Mesendoderm (in vitro differentiated cells): Measurements from ENCODE around the gene MRM2.

Experiments
- DNase-seq: peaks from one replicate; pipeline ENCODE4 v3.0.0; 2013
- H2AK5ac ChIP-seq: 2 replicates; pipeline ENCODE4 v1.6.1; 2013; ENCODE audit warnings: low read length, inconsistent platforms
- H2BK120ac ChIP-seq: 2 replicates; pipeline ENCODE4 v1.6.1; 2013; ENCODE audit warnings: low read depth, mild to moderate bottlenecking, low read length, moderate library complexity, mixed read lengths
- H2BK15ac ChIP-seq: replicated peaks from 2 replicates; pipeline ENCODE4 v1.6.1; 2013; ENCODE audit warnings: low read depth, mild to moderate bottlenecking, moderate library complexity
- H2BK5ac ChIP-seq: 2 replicates; pipeline ENCODE4 v1.6.1; 2013; ENCODE audit warnings: low read length, inconsistent platforms
- H3K18ac ChIP-seq: 2 replicates; pipeline ENCODE4 v1.6.1; 2013; ENCODE audit warnings: mild to moderate bottlenecking, low read length, mixed read lengths
- H3K23ac ChIP-seq: one replicate; pipeline ENCODE4 v1.6.1; 2013; ENCODE audit warnings: low read length
- H3K27ac ChIP-seq: 2 replicates; pipeline ENCODE4 v1.5.1; 2013; ENCODE audit warnings: low read depth, mild to moderate bottlenecking, inconsistent platforms, low read length, moderate library complexity
- H3K27me3 ChIP-seq: 2 replicates; pipeline ENCODE4 v1.6.1; 2013; ENCODE audit warnings: low read length, control low read depth, mild to moderate bottlenecking, inconsistent platforms; ENCODE audit not compliant: insufficient read depth, poor library complexity
- H3K36me3 ChIP-seq: 2 replicates; pipeline ENCODE4 v1.6.1; 2013; ENCODE audit warnings: low read length, inconsistent platforms; ENCODE audit not compliant: control insufficient read depth, insufficient read depth
- H3K4ac ChIP-seq: one replicate; pipeline ENCODE4 v1.6.1; 2013; ENCODE audit warnings: low read depth, mild to moderate bottlenecking, low read length, moderate library complexity
- H3K4me1 ChIP-seq: 2 replicates; pipeline ENCODE4 v1.6.1; 2013; ENCODE audit warnings: low read depth, low read length, inconsistent platforms; ENCODE audit not compliant: control insufficient read depth
- H3K4me2 ChIP-seq: 2 replicates; pipeline ENCODE4 v1.6.1; 2013; ENCODE audit warnings: low read length
- H3K4me3 ChIP-seq: 2 replicates; pipeline ENCODE4 v1.5.1; 2013; ENCODE audit warnings: mild to moderate bottlenecking, low read length
- H3K56ac ChIP-seq: one replicate; pipeline ENCODE4 v1.6.1; 2013; ENCODE audit warnings: low read length
- H3K79me1 ChIP-seq: 2 replicates; pipeline ENCODE4 v1.6.1; 2013; ENCODE audit warnings: low read length, inconsistent platforms
- H3K79me2 ChIP-seq: 2 replicates; pipeline ENCODE4 v1.6.1; 2013; ENCODE audit warnings: mild to moderate bottlenecking, low read length; ENCODE audit not compliant: control insufficient read depth, insufficient read depth
- H3K9ac ChIP-seq: 2 replicates; pipeline ENCODE4 v1.6.1; 2013; ENCODE audit warnings: low read length, inconsistent platforms
- H4K5ac ChIP-seq: one replicate; pipeline ENCODE4 v1.6.1; 2013; ENCODE audit warnings: low read length
- H4K8ac ChIP-seq: one replicate; pipeline ENCODE4 v1.6.1; 2013; ENCODE audit warnings: low read depth, mild to moderate bottlenecking, control low read depth, low read length, moderate library complexity
- WGBS: extraction: QIAGEN DNeasy Blood & Tissue Kit; methylation state at CpG from one replicate; pipeline ENCODE4 v1.1.7; 2013; ENCODE audit warnings: low lambda C conversion rate, missing lambda C conversion rate; ENCODE audit not compliant: insufficient coverage; ENCODE audit errors: extremely low coverage; 5-methylcytosine and 5-hydroxymethylcytosine counted together

The MRM2 gene

GRCh38 chr7:2217716-2218443 lies 24.1 kb downstream of the MRM2 start:
- no peaks in the 10 kb centered on the region for H3K4me1 ChIP-seq
- H3K79me1 ChIP-seq = peaks cover 6% of the 10 kb centered on the region
- peaks cover 21% of the 10 kb centered on the region for H3K36me3 ChIP-seq
- H3K18ac ChIP-seq = no peak overlapping the region
- H2BK15ac ChIP-seq = no peak overlapping the region
- H3K79me2 ChIP-seq = peaks cover 6% of the 10 kb centered on the region
- H3K4ac ChIP-seq = no peak overlapping the region
- H3K27ac ChIP-seq = no peak overlapping the region
- H3K9ac ChIP-seq = no peak overlapping the region
- H2AK5ac ChIP-seq = no peak overlapping the region
- no CpG with 5 or more reads among the region's 19 CpGs for WGBS
- H3K56ac ChIP-seq = no peak overlapping the region
- no peak overlapping the region for H3K4me3 ChIP-seq
- no peak overlapping the region for H2BK120ac ChIP-seq
- no peaks in the 10 kb centered on the region for H3K27me3 ChIP-seq
- no peak overlapping the region for H3K23ac ChIP-seq
- H4K8ac ChIP-seq = no peak overlapping the region
- DNase-seq = no peak
- H3K4me2 ChIP-seq = no peak overlapping the region
- H4K5ac ChIP-seq = no peak overlapping the region
- H2BK5ac ChIP-seq = no peak overlapping the region

GRCh38 chr7:2217206-2217605 lies 24.8 kb downstream of the MRM2 start:
- H3K79me2 ChIP-seq = peaks cover 6% of the 10 kb centered on the region
- no peak overlapping the region for H2BK5ac ChIP-seq
- no peak overlapping the region for H3K4me2 ChIP-seq
- no peak overlapping the region for H2BK15ac ChIP-seq
- H3K23ac ChIP-seq = no peak overlapping the region
- H4K8ac ChIP-seq = no peak overlapping the region
- H3K4me1 ChIP-seq = no peaks in the 10 kb centered on the region
- peaks cover 17% of the 10 kb centered on the region for H3K36me3 ChIP-seq
- H3K4ac ChIP-seq = no peak overlapping the region
- H3K27me3 ChIP-seq = no peaks in the 10 kb centered on the region
- no peak overlapping the region for H2BK120ac ChIP-seq
- DNase-seq = no peak
- H2AK5ac ChIP-seq = no peak overlapping the region
- no peak overlapping the region for H3K18ac ChIP-seq
- no peak overlapping the region for H3K27ac ChIP-seq
- no peak overlapping the region for H3K9ac ChIP-seq
- no CpG with 5 or more reads among the region's 10 CpGs for WGBS
- H3K56ac ChIP-seq = no peak overlapping the region
- no peak overlapping the region for H3K4me3 ChIP-seq
- H3K79me1 ChIP-seq = peaks cover 6% of the 10 kb centered on the region
- H4K5ac ChIP-seq = no peak overlapping the region

- Histone ChIP-seq H3K27ac (no peak overlapping the region), H3K56ac (no peak overlapping the region), H2AK5ac (no peak overlapping the region), H2BK120ac (no peak overlapping the region), H3K4ac (no peak overlapping the region), H3K4me3 (no peak overlapping the region), H3K79me1 (peaks cover 5% of the 10 kb centered on the region), H4K5ac (no peak overlapping the region), H2BK15ac (no peak overlapping the region), H3K36me3 (peaks cover 13% of the 10 kb centered on the region), H3K18ac (no peak overlapping the region), H4K8ac (no peak overlapping the region), H3K79me2 (peaks cover 3% of the 10 kb centered on the region), H3K4me2 (no peak overlapping the region), H3K23ac (no peak overlapping the region), H3K27me3 (no peaks in the 10 kb centered on the region), H2BK5ac (no peak overlapping the region), H3K4me1 (no peaks in the 10 kb centered on the region), H3K9ac (no peak overlapping the region)
- no peak for DNase-seq
- WGBS = no CpG with 5 or more reads among the region's 17 CpGs
These were observed 26.2 kb downstream of the MRM2 start for GRCh38 chr7:2215851-2216250.

GRCh38 chr7:2214636-2215035 lies 27.4 kb downstream of the MRM2 start:
- Histone ChIP-seq H4K8ac (no peak overlapping the region), H3K27me3 (no peaks in the 10 kb centered on the region)
- no CpG with 5 or more reads among the region's 9 CpGs for WGBS

GRCh38 chr7:2213551-2214215 lies 28.3 kb downstream of the MRM2 start:
- H3K18ac ChIP-seq = no peak overlapping the region
- H3K79me2 ChIP-seq = no peaks in the 10 kb centered on the region
- H3K79me1 ChIP-seq = peaks cover 2% of the 10 kb centered on the region
- H3K4ac ChIP-seq = no peak overlapping the region
- H3K27ac ChIP-seq = no peak overlapping the region
- H3K27me3 ChIP-seq = no peaks in the 10 kb centered on the region
- H3K4me1 ChIP-seq = no peaks in the 10 kb centered on the region
- DNase-seq = peak; percentile 19
- no peak overlapping the region for H4K8ac ChIP-seq
- peaks cover 13% of the 10 kb centered on the region for H3K36me3 ChIP-seq
- no peak overlapping the region for H3K4me2 ChIP-seq
- WGBS = no CpG with 5 or more reads among the region's 15 CpGs
- H4K5ac ChIP-seq = no peak overlapping the region
- H3K9ac ChIP-seq = no peak overlapping the region
- no peak overlapping the region for H3K56ac ChIP-seq
- H2BK15ac ChIP-seq = no peak overlapping the region
- H3K23ac ChIP-seq = no peak overlapping the region
- no peak overlapping the region for H2BK120ac ChIP-seq
- H3K4me3 ChIP-seq = no peak overlapping the region
- H2BK5ac ChIP-seq = no peak overlapping the region
- H2AK5ac ChIP-seq = no peak overlapping the region

More at GRCh38 chr7:2214636-2215035, 27.4 kb downstream of the MRM2 start:
- Histone ChIP-seq H2BK5ac (no peak overlapping the region), H3K36me3 (peaks cover 11% of the 10 kb centered on the region), H4K5ac (no peak overlapping the region), H3K23ac (no peak overlapping the region), H3K4ac (no peak overlapping the region), H2BK120ac (no peak overlapping the region), H3K79me1 (no peaks in the 10 kb centered on the region), H3K4me3 (no peak overlapping the region), H3K9ac (no peak overlapping the region), H2AK5ac (no peak overlapping the region), H3K56ac (no peak overlapping the region), H3K79me2 (no peaks in the 10 kb centered on the region), H2BK15ac (no peak overlapping the region), H3K27ac (no peak overlapping the region), H3K4me2 (no peak overlapping the region), H3K18ac (no peak overlapping the region), H3K4me1 (no peaks in the 10 kb centered on the region)
- DNase-seq = no peak
